ENCODE data around the gene URI1. TPM values are rescaled to one million over a fixed set of nuclear protein-coding genes. Genes with fewer than 3 reads are reported as not detected.

The URI1 gene
- total RNA-seq, 1 donor from 2014 or later: 101 TPM

DNA sequence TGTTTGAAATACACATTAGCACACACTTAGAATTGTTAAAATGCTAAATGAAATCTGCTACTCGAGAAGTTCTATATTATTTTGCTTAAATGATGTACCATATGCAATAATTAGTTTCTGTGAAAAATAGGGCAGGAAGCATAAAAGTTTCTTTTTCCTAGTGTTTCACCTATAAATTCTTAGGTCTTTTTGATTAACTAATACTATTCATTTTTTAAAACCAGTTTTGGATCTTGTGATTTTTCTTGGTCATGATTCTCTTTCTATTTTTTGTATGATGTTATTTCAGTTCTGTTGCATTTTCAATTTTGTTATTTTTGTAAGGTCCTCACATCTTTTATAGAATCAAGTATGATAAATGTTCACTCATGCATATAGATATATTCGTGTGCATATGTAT lies 66.1 kb downstream of the URI1 start:
- TF ChIP-seq, protein P1, sequence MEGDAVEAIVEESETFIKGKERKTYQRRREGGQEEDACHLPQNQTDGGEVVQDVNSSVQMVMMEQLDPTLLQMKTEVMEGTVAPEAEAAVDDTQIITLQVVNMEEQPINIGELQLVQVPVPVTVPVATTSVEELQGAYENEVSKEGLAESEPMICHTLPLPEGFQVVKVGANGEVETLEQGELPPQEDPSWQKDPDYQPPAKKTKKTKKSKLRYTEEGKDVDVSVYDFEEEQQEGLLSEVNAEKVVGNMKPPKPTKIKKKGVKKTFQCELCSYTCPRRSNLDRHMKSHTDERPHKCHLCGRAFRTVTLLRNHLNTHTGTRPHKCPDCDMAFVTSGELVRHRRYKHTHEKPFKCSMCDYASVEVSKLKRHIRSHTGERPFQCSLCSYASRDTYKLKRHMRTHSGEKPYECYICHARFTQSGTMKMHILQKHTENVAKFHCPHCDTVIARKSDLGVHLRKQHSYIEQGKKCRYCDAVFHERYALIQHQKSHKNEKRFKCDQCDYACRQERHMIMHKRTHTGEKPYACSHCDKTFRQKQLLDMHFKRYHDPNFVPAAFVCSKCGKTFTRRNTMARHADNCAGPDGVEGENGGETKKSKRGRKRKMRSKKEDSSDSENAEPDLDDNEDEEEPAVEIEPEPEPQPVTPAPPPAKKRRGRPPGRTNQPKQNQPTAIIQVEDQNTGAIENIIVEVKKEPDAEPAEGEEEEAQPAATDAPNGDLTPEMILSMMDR (IDR thresholded peaks at IDR 0.05; ENCODE audit: insufficient read depth, low read length, severe bottlenecking): no peak
- DNase-seq (ENCODE audit: low read depth) (no peak), FAIRE-seq (no peak)
- Histone ChIP-seq H3K36me3 (ENCODE audit: control insufficient read depth, insufficient read depth, low read length) (peaks cover 3% of the 10 kb centered on the region), H3K27me3 (ENCODE audit: control insufficient read depth, insufficient read depth, low read length) (no peaks in the 10 kb centered on the region), H3K4me3 (ENCODE audit: low read depth, low read length) (no peak overlapping the region)

DNA sequence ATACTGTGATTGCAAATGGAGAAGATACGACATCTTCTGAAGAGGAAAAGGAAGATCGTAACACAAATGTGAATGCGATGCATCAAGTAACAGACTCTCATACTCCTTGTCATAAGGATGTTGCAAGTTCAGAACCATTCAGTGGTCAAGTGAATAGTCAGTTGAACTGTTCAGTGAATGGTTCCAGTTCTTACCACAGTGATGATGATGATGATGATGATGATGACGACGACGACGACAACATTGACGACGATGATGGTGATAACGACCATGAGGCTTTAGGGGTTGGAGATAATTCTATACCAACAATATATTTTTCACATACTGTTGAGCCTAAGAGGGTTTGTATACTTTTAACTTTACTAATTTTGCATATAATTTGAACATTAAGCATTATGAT lies 67.0 kb downstream of the URI1 start:
- no peak for FAIRE-seq

GRCh38 chr19:30011051-30011578 lies 69.1 kb downstream of the URI1 start:
- H3K4me3 ChIP-seq (ENCODE audit: low read depth, low read length): no peak overlapping the region
- H3K27me3 ChIP-seq (ENCODE audit: control insufficient read depth, insufficient read depth, low read length): no peaks in the 10 kb centered on the region
- no peak for FAIRE-seq
- TF ChIP-seq, protein P1 (IDR thresholded peaks at IDR 0.05; ENCODE audit: insufficient read depth, low read length, severe bottlenecking): no peak
- no peak for DNase-seq (ENCODE audit: low read depth)
- H3K36me3 ChIP-seq (ENCODE audit: control insufficient read depth, insufficient read depth, low read length): peaks cover 3% of the 10 kb centered on the region

More for the DNA sequence above, 67.0 kb downstream of the URI1 start:
- H3K36me3 ChIP-seq (ENCODE audit: control insufficient read depth, insufficient read depth, low read length): peaks cover 3% of the 10 kb centered on the region
- DNase-seq (ENCODE audit: low read depth): no peak
- TF ChIP-seq, protein P1 (IDR thresholded peaks at IDR 0.05; ENCODE audit: insufficient read depth, low read length, severe bottlenecking): no peak
- H3K27me3 ChIP-seq (ENCODE audit: control insufficient read depth, insufficient read depth, low read length): no peaks in the 10 kb centered on the region
- H3K4me3 ChIP-seq (ENCODE audit: low read depth, low read length): no peak overlapping the region

- no peaks in the 10 kb centered on the region for H3K27me3 ChIP-seq (ENCODE audit: control insufficient read depth, insufficient read depth, low read length)
- DNase-seq (ENCODE audit: low read depth) (no peak), FAIRE-seq (no peak)
- H3K36me3 ChIP-seq (ENCODE audit: control insufficient read depth, insufficient read depth, low read length): peaks cover 3% of the 10 kb centered on the region
- H3K4me3 ChIP-seq (ENCODE audit: low read depth, low read length): no peak overlapping the region
- TF ChIP-seq, protein P1 (IDR thresholded peaks at IDR 0.05; ENCODE audit: insufficient read depth, low read length, severe bottlenecking): no peak
These were observed 72.7 kb downstream of the URI1 start for GRCh38 chr19:30014770-30015169.

- H3K27me3 ChIP-seq (ENCODE audit: control insufficient read depth, insufficient read depth, low read length): no peaks in the 10 kb centered on the region
- H3K4me3 ChIP-seq (ENCODE audit: low read depth, low read length): no peak overlapping the region
- H3K36me3 ChIP-seq (ENCODE audit: control insufficient read depth, insufficient read depth, low read length): no peaks in the 10 kb centered on the region
- FAIRE-seq (no peak), DNase-seq (ENCODE audit: low read depth) (no peak)
- TF ChIP-seq, protein P1 (IDR thresholded peaks at IDR 0.05; ENCODE audit: insufficient read depth, low read length, severe bottlenecking): no peak
These were observed 75.1 kb downstream of the URI1 start for GRCh38 chr19:30017172-30017571.

DNA sequence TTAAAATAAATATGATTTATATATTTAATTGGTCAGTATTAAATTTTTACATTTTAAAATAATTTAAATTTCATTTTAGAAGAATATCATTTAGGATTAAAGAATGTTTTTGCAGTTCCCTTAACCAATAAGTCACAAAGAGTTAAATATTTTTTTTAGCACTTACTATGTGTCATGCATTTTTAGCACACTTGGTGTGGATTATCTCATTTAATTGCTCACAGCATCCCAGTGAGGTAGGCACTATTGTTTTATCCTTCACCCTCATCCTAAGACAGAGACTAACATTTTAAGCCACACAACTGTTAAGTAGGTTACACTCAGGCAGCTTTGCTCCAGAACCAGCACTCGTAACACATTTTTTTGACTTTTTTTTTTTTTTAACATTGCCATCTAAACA lies 78.2 kb downstream of the URI1 start:
- Histone ChIP-seq H3K4me3 (ENCODE audit: low read depth, low read length) (no peak overlapping the region), H3K27me3 (ENCODE audit: control insufficient read depth, insufficient read depth, low read length) (no peaks in the 10 kb centered on the region), H3K36me3 (ENCODE audit: control insufficient read depth, insufficient read depth, low read length) (no peaks in the 10 kb centered on the region)
- no peak for FAIRE-seq
- no peak for DNase-seq (ENCODE audit: low read depth)
- TF ChIP-seq, protein P1 (IDR thresholded peaks at IDR 0.05; ENCODE audit: insufficient read depth, low read length, severe bottlenecking): no peak
